AG04449 (cell line): ENCODE measurements around the gene WDR54.

Source experiments
- CTCF ChIA-PET: fragments of 350-600 bp; formaldehyde crosslinking; extraction: SDS; loops from one replicate; lab custom pipeline; 2021; ENCODE audit warnings: antibody characterized with exemption; lab: Yijun Ruan, JAX
- POLR2A ChIA-PET: fragments of 400-600, 350-600 bp; formaldehyde crosslinking; extraction: SDS; loops from one replicate; lab custom pipeline; 2020; ENCODE audit warnings: antibody characterized with exemption, inconsistent platforms; lab: Yijun Ruan, JAX
- DNase-seq: peaks from one replicate; pipeline ENCODE4 v3.0.0-alpha.2; 2010; ENCODE audit warnings: low read depth, low spot score
- H3K4me3 ChIP-seq: 2 replicates; pipeline ENCODE4 v1.5.1; 2011; ENCODE audit warnings: low read depth, mild to moderate bottlenecking, control low read depth, low read length
- CTCF ChIP-seq: IDR thresholded peaks from one replicate; pipeline ENCODE4 v1.5.1; 2011; ENCODE audit warnings: mild to moderate bottlenecking, moderate library complexity, low read length, control low read depth, inconsistent platforms; ENCODE audit not compliant: insufficient read depth; ENCODE audit errors: missing control alignments

Gene WDR54

GRCh38 chr2:74472945-74473258 lies 51.4 kb downstream of the WDR54 start:
- no peak for DNase-seq
- CTCF ChIA-PET: interaction anchor here (1.2 to 4.1 kb wide), 3 partner anchors 9 to 116 kb away, joined by 4 to 32 read pairs (median 7); partner anchors contain the start of genes CCDC142 and TTC31
- POLR2A ChIA-PET: interaction anchor here (0.8 to 2.6 kb wide), 7 partner anchors 8 to 115 kb away, joined by 3 to 12 read pairs (median 5); partner anchors contain the start of genes CCDC142 and WBP1
- no peak for TF ChIP-seq CTCF
- H3K4me3 ChIP-seq: peak overlapping the region; percentile 88

- TF ChIP-seq CTCF: no peak
- H3K4me3 ChIP-seq: no peak overlapping the region
- CTCF ChIA-PET: interaction anchor here (0.7 to 4.1 kb wide), 5 partner anchors 8 to 169 kb away, joined by 3 to 32 read pairs (median 4); partner anchors contain the start of genes CCDC142, PCGF1 and TTC31
- POLR2A ChIA-PET: interaction anchor here (0.6 to 2.5 kb wide), 2 partner anchors 16 to 109 kb away, joined by 3 to 8 read pairs; partner anchors contain the start of gene WBP1
- DNase-seq: no peak
These were observed 53.0 kb downstream of the WDR54 start for GRCh38 chr2:74474481-74474880.

GRCh38 chr2:74474899-74475298 lies 53.4 kb downstream of the WDR54 start:
- ChIA-PET POLR2A (interaction anchor here (2.5 kb wide), 1 partner anchor 16 kb away, joined by 8 read pairs; the partner anchor contains the start of gene WBP1), CTCF (interaction anchor here (0.7 to 4.1 kb wide), 4 partner anchors 7 to 169 kb away, joined by 3 to 32 read pairs (median 10); partner anchors contain the start of genes CCDC142 and TTC31)
- no peak for DNase-seq
- H3K4me3 ChIP-seq: no peak overlapping the region
- peak; percentile 10 for TF ChIP-seq CTCF
